Measurements from ENCODE around the gene MTNR1A. TPM values are rescaled to one million over a fixed set of nuclear protein-coding genes. Genes with fewer than 3 reads are reported as not detected.
"Not testable (repeated sequence)": the region's sequence is repeated elsewhere in the genome, so short reads cannot be mapped to it uniquely, and the experiment has no call there.

The MTNR1A gene
- polyA plus RNA-seq, 2 of the 4 experiments (the other 2 are of a cell fraction) = 0.17 to 0.47 TPM

DNA sequence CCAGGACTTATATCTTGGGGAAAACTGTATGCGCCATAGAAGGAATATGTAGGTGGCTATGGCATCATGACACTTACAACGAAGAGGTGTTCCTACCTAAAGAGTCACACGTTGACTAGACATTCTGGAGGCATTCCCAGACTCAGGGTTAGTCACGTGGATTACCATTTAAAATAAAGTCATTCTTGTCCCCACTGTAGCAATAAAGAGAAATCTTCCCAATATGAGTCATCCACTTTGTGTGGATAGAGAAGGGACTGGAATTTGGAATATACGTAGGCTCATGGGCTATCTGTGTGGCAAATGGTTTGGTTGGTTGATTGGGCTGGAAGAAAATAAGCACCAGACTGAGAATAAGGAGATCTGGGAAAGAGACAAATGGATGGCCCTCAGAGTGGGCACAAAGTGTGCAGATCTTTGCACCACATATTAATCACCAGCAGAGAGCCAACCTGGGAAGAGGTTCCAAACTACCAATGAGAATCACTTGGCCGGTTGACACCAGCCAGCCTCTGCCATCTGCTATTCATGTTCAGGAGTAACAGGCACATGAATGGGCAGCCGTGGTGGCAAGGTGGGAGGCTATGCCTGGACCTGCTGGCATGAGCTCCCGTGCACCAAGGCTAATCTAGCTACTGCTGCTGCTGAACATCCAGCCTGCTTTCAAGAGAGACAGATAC lies 41.0 kb downstream of the MTNR1A start (continued):
- no peak for TF ChIP-seq PHF8 (IDR thresholded peaks at IDR 0.05; ENCODE audit: borderline replicate concordance, low read depth)
- TF ChIP-seq NR3C1 (IDR thresholded peaks at IDR 0.05) = no peak

DNA sequence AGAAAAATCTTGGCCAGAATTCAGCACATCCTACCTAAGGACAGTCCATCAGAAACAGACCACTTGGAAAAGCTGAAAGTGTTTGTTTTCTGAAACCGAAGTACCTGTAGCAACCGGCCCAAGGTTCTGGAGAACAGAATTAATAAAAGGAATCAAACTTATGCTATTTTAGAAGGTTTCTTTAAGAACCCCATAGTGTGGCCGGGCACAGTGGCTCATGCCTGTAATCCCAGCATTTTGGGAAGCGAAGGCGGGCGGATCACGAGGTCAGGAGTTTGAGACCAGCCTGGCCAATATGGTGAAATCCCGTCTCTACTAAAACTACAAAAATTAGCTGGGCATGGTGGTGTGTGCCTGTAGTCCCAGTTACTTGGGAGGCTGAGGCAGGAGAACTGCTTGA lies 50.6 kb downstream of the MTNR1A start:
- H3K9me3 ChIP-seq; DNase-seq (ENCODE audit: low read depth in 1 of 2, low spot score in 1 of 2); H3K4me2 ChIP-seq; H3K4me1 ChIP-seq; FAIRE-seq; H3K4me3 ChIP-seq; H3K27ac ChIP-seq; POLR2A ChIA-PET; ATAC-seq: not testable (repeated sequence)
- CTCF ChIA-PET = interaction anchor here (2.4 kb wide), 1 partner anchor 11 kb away, joined by 6 read pairs; no protein-coding TSS in a partner anchor
- WGBS (ENCODE audit: missing lambda C conversion rate) = 66% methylated on average over 8 of the region's 8 CpGs

DNA sequence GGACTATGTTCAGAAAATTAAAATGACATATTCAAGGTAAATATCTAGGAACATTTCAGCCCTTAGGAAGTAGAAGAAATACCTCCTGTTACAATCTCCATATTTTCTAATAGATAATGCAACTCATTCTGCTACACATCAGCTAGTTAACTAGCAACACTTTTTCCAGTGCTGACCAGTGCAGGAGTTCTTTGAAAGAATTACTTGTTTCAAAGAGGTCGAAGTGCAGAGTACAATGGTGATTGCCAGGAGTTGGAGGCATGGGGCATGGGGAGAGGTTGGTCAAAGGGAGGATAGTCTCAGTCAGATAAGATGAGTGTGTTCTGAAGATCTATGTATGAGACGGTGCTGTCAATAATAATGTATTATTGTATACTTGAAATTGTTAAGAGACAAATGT lies 53.1 kb downstream of the MTNR1A start:
- DNase-seq (ENCODE audit: low read depth in 1 of 2, low spot score in 1 of 2) (no peak), ATAC-seq (no peak), FAIRE-seq (no peak)
- Histone ChIP-seq H3K9me3 (0 out of 3 replicates have a peak, but pooled peaks cover 1% of the 10 kb centered on the region), H3K4me3 (no peak overlapping the region), H3K4me1 (no peaks in the 10 kb centered on the region), H3K4me2 (no peak overlapping the region), H3K27ac (no peak overlapping the region)
- TF ChIP-seq MAFK (IDR thresholded peaks at IDR 0.05; ENCODE audit: partially characterized antibody) = no peak
- TF ChIP-seq, protein P1, sequence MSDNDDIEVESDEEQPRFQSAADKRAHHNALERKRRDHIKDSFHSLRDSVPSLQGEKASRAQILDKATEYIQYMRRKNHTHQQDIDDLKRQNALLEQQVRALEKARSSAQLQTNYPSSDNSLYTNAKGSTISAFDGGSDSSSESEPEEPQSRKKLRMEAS (IDR thresholded peaks at IDR 0.05) = no peak
- TF ChIP-seq HEYL (CRISPR knock-in tag; IDR thresholded peaks at IDR 0.05) = no peak
- TF ChIP-seq HOXB5 (CRISPR knock-in tag; IDR thresholded peaks at IDR 0.05) = no peak
- TF ChIP-seq POLR2AphosphoS2 (conservative IDR thresholded peaks at IDR 0.05; ENCODE audit: low read length) = no peak
- TF ChIP-seq, protein P2, sequence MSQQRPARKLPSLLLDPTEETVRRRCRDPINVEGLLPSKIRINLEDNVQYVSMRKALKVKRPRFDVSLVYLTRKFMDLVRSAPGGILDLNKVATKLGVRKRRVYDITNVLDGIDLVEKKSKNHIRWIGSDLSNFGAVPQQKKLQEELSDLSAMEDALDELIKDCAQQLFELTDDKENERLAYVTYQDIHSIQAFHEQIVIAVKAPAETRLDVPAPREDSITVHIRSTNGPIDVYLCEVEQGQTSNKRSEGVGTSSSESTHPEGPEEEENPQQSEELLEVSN (IDR thresholded peaks at IDR 0.05; ENCODE audit: borderline replicate concordance, low read depth) = no peak
- CTCF ChIA-PET = no interaction called here
- POLR2A ChIA-PET = no interaction called here
- WGBS (ENCODE audit: missing lambda C conversion rate) = 34% methylated on average over 2 of the region's 2 CpGs

DNA sequence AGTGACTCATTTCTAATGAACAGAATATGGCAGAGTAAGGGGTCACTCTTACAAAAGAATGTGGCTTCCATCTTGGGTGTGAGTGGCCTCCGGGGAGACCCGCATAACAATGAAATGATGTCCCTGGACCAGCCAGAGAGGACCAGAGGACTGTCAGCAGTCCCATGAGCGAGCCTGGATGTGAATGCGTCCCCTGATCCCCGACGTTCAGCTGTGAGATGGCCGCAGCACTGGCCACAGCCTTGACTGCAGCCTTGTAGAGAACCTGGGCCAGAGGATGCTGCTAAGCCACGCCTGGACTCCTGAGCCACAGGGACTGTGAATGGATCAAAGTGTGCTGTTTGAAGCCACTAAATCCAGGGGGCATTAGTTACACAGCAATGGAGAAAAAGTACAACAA lies 53.8 kb downstream of the MTNR1A start:
- no peak for DNase-seq (ENCODE audit: low read depth in 1 of 2, low spot score in 1 of 2)
- Histone ChIP-seq H3K4me2 (no peak overlapping the region), H3K9me3 (0 out of 3 replicates have a peak, but pooled peaks cover 4% of the 10 kb centered on the region), H3K4me1 (no peaks in the 10 kb centered on the region), H3K4me3 (no peak overlapping the region), H3K27ac (no peak overlapping the region)
- no peak for ATAC-seq
- WGBS (ENCODE audit: missing lambda C conversion rate) = 37% methylated on average over 6 of the region's 8 CpGs
- ChIA-PET POLR2A (no interaction called here), CTCF (no interaction called here)
- no peak for FAIRE-seq
- TF ChIP-seq RCOR1 (IDR thresholded peaks at IDR 0.05; ENCODE audit: low read depth, low read length) (no peak), CHD2 (IDR thresholded peaks at IDR 0.05; ENCODE audit: low read length, partially characterized antibody) (no peak), ZC3H11A (IDR thresholded peaks at IDR 0.05) (no peak), FOSL2 (IDR thresholded peaks at IDR 0.05) (no peak), FOSL2 (CRISPR knock-in tag; IDR thresholded peaks at IDR 0.05) (no peak), HOXB5 (CRISPR knock-in tag; IDR thresholded peaks at IDR 0.05) (no peak)
- TF ChIP-seq, protein P3, sequence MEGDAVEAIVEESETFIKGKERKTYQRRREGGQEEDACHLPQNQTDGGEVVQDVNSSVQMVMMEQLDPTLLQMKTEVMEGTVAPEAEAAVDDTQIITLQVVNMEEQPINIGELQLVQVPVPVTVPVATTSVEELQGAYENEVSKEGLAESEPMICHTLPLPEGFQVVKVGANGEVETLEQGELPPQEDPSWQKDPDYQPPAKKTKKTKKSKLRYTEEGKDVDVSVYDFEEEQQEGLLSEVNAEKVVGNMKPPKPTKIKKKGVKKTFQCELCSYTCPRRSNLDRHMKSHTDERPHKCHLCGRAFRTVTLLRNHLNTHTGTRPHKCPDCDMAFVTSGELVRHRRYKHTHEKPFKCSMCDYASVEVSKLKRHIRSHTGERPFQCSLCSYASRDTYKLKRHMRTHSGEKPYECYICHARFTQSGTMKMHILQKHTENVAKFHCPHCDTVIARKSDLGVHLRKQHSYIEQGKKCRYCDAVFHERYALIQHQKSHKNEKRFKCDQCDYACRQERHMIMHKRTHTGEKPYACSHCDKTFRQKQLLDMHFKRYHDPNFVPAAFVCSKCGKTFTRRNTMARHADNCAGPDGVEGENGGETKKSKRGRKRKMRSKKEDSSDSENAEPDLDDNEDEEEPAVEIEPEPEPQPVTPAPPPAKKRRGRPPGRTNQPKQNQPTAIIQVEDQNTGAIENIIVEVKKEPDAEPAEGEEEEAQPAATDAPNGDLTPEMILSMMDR (IDR thresholded peaks at IDR 0.05) = no peak
- TF ChIP-seq, protein P4, sequence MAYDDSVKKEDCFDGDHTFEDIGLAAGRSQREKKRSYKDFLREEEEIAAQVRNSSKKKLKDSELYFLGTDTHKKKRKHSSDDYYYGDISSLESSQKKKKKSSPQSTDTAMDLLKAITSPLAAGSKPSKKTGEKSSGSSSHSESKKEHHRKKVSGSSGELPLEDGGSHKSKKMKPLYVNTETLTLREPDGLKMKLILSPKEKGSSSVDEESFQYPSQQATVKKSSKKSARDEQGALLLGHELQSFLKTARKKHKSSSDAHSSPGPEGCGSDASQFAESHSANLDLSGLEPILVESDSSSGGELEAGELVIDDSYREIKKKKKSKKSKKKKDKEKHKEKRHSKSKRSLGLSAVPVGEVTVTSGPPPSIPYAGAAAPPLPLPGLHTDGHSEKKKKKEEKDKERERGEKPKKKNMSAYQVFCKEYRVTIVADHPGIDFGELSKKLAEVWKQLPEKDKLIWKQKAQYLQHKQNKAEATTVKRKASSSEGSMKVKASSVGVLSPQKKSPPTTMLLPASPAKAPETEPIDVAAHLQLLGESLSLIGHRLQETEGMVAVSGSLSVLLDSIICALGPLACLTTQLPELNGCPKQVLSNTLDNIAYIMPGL (CRISPR knock-in tag; IDR thresholded peaks at IDR 0.05; ENCODE audit: borderline replicate concordance) = no peak
- TF ChIP-seq, protein P5, sequence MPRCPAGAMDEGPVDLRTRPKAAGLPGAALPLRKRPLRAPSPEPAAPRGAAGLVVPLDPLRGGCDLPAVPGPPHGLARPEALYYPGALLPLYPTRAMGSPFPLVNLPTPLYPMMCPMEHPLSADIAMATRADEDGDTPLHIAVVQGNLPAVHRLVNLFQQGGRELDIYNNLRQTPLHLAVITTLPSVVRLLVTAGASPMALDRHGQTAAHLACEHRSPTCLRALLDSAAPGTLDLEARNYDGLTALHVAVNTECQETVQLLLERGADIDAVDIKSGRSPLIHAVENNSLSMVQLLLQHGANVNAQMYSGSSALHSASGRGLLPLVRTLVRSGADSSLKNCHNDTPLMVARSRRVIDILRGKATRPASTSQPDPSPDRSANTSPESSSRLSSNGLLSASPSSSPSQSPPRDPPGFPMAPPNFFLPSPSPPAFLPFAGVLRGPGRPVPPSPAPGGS (IDR thresholded peaks at IDR 0.05) = no peak
- TF ChIP-seq, protein P6, sequence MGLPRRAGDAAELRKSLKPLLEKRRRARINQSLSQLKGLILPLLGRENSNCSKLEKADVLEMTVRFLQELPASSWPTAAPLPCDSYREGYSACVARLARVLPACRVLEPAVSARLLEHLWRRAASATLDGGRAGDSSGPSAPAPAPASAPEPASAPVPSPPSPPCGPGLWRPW (IDR thresholded peaks at IDR 0.05) = no peak
- TF ChIP-seq, protein P1 (IDR thresholded peaks at IDR 0.05) = no peak

Measured in A549 (cell line).